ENCODE results near the gene CDH22. TPM values are rescaled to one million over a fixed set of nuclear protein-coding genes. Genes with fewer than 3 reads are reported as not detected.

Gene CDH22
- total RNA-seq, 2 donors from 2014 or later, result 0.09 to 0.17 TPM

DNA sequence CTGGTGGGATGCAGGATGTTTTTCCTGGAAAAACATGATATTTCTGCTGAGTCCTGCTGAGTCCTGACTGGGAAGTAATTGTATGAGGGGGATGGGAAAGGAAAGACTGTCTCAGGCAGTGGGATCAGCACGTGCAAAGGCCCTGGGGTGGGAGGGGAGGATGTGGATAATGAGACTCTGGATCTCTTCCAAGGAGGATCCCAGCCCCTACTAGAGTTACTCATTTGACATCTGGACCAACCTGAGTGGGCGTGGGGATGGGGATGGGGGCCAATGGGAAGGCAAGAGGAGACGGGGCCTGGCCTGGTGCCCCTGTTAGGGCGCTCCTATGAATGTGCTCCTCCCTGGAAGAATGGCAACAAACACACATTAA, 117.1 kb downstream of the CDH22 start:
- no peak for DNase-seq
- intact Hi-C loops (cut with DNase I, micrococcal nuclease), result no loop called here
- no peak for ATAC-seq

DNA sequence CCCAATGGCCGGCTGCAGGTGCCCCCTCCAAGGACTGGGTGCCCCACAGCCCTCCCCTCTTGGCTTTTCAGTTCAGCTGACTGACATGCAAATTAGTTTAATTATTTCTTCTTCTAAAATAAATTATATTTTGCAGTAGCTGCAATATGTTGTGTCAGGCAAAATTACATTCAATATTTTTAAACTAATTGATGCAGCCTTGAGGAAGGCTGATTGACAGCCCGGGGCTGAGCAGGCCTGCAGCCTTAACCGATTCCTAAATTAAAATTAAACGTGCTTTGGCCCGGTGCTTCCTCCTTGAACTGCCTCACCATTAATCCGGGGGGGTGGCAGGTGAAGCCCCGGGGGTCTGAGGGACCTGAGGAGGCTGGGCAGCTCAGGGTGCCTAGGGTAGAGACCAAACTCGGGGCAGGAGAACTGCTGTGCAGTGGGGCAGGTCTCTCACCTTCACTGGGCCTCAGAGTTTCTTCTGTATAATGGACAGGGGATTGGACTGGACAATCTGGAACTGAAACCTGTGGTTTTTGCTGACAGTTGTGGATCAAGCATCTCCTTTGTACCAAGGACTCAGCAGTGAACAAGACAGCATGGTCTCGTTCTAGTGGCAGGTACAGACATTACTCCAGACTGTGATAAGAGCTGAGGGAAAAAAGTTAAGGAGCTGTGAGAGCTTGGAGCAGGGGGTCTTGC, 117.7 kb downstream of the CDH22 start:
- intact Hi-C loops (cut with DNase I, micrococcal nuclease), result no loop called here
- ATAC-seq (no peak), DNase-seq (no peak)

GRCh38 chr20:46188866-46189541, 119.3 kb downstream of the CDH22 start:
- DNase-seq, result no peak
- no peak for ATAC-seq
- intact Hi-C loops (cut with DNase I, micrococcal nuclease), result no loop called here

- no peak for ATAC-seq
- DNase-seq, result no peak
- intact Hi-C loops (cut with DNase I, micrococcal nuclease), result no loop called here
These were observed 122.1 kb downstream of the CDH22 start for GRCh38 chr20:46186210-46186609.

DNA sequence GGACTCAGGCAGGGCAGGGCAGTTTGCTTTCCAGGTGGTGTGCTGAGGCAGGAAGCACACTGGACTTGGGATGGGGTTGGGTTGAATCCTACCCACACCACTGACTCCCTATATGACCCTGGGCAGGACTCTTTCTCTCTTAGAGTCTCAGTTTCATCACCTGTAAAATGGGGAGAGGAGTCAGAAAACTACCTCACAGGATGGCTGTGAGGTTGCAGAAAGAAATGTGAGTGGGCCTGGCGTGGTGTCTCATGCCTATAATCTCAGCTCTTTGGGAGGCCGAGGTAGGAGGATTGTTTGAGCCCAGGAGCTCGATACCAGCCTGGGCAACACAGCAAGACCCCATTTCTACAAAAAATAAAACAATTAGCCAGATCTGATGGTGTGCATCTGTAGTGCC, 122.9 kb downstream of the CDH22 start:
- ATAC-seq, result no peak
- intact Hi-C loops (cut with DNase I, micrococcal nuclease), result no loop called here
- DNase-seq, result no peak

GRCh38 chr20:46183768-46184167, 124.5 kb downstream of the CDH22 start:
- intact Hi-C loops (cut with DNase I, micrococcal nuclease), result no loop called here
- ATAC-seq (no peak), DNase-seq (no peak)

DNA sequence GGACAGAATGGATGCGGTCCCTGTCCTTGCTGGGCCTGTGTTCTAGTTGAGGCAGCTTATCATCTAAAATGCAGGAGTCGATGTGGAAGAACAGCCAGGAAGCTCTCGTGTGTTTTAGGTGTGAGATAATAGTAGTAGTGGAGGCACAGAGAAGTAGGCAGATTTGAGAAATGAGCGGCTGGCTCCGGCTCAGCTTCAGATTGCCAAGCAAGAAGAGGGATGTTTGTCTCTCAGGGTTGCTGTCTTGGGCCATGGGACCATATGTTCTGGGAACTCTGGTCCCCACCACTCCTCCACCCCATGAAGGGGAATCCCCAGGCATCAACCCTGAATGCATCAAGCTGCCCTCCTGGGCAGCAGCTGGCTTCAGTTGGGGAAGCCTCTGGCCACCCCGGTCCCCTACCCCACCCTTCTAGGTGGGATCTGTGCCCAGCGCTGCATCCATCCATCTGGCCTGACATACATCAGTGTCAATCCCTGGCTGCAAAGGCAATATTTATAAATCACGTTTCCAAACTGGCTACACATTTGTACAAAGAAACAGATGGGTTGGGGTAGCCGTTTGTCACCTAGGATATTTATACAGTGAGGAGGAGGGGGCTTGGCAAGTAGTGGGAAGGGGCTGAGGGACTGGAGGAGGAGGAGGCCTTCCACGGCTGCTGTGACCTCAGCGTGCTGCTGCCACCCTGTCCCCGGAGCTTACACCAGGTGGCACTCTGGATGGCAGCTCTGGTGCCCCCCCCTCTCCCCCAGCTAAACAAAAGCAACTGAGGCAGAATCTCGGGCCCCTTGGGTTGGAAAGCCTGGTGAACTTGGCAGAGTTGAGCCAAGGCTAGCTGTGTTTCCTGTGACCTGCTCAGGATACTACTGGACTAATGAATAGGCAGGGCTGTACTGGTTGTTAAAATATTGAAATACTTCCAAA, 125.8 kb downstream of the CDH22 start:
- ATAC-seq, result no peak
- intact Hi-C loops (cut with DNase I, micrococcal nuclease), result no loop called here

DNA sequence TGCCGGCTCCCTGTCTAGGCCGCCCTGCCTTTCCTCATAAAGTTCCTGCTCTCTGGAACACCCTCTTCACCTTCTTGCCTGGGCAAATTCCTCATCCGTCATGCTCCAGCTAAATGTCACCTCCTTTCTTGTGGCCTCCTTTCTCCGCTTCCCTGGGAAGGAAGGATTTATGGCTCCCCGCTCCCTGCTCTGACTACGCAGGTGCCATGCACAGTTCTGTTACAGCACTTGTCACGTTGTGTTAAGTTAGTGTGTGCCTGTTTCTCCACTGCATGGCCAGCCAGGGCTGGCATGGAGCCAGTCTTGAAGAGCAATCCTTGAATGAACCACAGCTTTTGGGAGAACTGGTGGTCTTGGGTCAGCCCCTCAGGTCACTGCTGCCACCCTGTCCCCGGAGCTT, 128.4 kb downstream of the CDH22 start:
- DNase-seq, result no peak
- ATAC-seq, result no peak
- intact Hi-C loops (cut with DNase I, micrococcal nuclease), result no loop called here

More for the DNA sequence above, 125.8 kb downstream of the CDH22 start:
- no peak for DNase-seq

GRCh38 chr20:46178891-46179290, 129.4 kb downstream of the CDH22 start:
- no peak for DNase-seq
- ATAC-seq, result no peak
- intact Hi-C loops (cut with DNase I, micrococcal nuclease), result no loop called here

DNA sequence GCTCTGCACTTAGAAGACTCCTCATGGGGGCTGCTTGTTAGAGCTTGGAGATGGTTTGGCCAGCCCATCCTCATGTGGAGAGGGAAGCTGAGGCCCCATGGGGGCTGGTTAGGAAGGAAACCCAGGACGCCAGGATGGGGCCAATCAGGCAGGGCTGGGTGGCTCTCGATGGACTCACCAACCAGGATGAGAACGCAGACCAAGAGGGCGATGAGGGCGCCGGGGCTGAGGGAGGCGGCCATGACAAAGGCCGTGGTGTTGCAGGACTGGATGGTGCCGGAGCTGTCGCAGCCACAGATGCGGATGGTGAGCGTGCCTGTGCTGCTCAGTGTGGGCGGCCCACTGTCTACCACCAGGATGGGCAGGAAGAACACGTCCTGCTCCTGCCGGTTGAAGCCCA, 130.5 kb downstream of the CDH22 start:
- DNase-seq, result no peak

GRCh38 chr20:46176739-46177378, 131.4 kb downstream of the CDH22 start:
- intact Hi-C loops (cut with DNase I, micrococcal nuclease), result no loop called here
- ATAC-seq (no peak), DNase-seq (no peak)

More for the DNA sequence above, 130.5 kb downstream of the CDH22 start:
- no peak for ATAC-seq
- intact Hi-C loops (cut with DNase I, micrococcal nuclease), result no loop called here

DNA sequence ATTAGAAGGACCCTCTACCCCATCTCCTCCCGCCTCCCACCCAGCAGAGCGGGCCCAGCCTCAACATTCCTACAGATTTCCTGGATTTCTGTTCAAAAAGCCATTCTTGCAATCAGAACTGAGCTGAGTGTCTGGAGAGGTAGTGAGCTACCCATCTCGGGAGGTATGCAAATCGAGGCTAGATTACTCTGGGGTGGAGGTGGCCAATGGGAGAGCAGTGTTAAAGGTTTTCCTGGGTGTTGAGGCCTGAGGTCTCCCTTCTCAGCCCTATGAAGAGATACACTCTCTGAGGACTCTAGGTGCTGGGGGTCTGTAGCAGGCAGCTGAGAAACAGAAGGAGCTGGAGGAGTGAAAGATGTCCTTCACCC, 133.2 kb downstream of the CDH22 start:
- intact Hi-C loops (cut with DNase I, micrococcal nuclease), result no loop called here
- no peak for DNase-seq
- no peak for ATAC-seq

DNA sequence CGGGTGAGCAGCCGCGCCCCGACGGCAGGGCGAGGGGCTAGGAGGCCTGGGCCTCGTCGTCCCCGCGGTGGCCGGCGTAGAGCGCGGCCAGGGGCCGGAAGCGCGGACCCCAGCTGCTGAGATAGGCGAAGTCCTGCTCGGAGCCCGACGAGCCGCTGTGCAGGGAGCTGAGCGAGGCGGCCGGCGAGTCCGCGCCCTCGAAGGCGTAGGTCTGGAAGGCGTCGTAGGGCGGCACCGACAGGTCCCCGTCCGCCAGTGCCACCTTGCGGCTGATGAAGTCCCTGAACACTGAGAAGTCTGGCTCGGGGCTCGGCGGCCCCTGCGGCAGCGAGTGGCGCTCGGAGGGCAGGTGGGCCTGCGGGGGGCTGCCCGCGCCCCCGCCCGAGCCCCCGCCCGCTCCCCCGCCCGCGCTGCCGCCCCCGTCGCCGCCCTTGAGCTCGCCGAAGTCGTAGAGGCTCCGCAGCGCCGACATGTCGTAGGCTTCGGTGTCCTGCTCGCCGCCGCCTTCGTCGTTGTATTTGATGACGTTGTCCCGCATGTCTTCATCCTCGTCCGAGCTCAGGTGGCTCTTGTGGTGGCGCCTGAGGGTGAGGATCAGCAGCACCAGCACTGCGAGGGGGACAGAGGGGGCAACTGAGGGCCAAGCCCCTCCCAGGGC, 133.7 kb downstream of the CDH22 start:
- ATAC-seq, result peak; percentile 91
- intact Hi-C loops (cut with DNase I, micrococcal nuclease), result loop anchor here in 1 of 2 donors (5.0 kb wide), 1 partner anchor 152 kb away; no protein-coding TSS in a partner anchor
- peak; percentile 33 to 84 for DNase-seq

DNA sequence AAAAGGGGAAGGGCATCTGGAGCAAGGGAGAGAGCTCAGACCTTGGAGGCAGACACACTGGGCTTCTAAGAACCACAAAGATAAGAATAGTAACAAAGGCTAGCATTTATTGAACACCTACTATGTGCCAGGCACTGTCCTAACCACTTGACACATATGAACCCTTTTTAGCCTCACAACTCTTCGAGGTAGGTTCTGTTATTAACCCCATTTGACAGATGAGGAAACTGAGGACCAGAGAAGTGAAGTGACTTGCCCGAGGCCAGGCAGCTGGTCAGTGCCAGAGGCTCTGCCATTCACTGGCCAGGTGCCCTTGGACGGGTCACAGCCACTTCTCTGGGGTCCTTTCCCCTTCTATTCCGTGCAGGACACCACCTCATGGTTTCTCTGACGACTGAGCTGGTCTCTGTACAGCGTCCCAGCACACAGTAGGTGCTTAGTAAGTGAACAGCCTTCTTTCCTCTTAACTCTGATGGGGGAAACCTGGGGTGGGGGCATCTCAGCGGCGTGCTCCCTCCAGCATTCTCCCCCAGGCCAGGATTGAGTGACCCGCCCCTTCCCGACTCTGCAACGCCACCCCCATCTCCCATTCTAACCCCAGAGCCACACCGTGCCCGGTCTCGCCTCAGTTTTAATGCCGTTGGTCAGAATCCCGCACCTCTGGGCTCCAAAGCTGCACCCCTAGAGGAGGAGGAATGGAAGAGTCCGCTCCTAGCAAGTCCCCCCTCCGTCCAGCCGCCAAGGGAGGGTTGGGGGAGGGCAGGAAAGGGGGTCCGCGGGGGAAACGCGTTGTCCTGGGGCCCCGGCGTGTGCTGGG, 134.4 kb downstream of the CDH22 start:
- ATAC-seq, result no peak
- intact Hi-C loops (cut with DNase I, micrococcal nuclease), result loop anchor here in 1 of 2 donors (5.0 kb wide), 1 partner anchor 152 kb away; no protein-coding TSS in a partner anchor
- no peak for DNase-seq

- intact Hi-C loops (cut with DNase I, micrococcal nuclease), result loop anchor here in 1 of 2 donors (5.0 kb wide), 1 partner anchor 151 kb away; no protein-coding TSS in a partner anchor
- ATAC-seq (no peak), DNase-seq (no peak)
These were observed 135.2 kb downstream of the CDH22 start for GRCh38 chr20:46172961-46173536.

DNA sequence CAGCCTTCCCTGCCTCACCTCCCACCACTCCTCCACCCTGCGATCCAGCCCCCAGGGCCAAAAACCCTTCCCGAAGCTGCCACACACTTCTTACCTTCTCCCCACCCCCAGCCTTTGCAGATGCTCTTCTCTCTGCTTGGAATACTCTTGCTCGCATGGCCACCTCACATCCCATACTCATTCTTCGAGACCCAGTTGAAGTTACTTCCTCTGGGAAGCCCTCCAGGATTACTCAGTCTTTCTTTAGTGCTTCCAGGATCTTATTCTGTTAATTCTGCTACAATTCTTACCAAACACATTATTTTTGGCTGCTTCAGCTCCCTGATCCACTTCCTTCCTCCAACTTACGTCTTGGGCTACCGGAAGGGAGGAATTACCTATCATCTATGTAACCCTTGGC, 135.8 kb downstream of the CDH22 start:
- no peak for ATAC-seq
- intact Hi-C loops (cut with DNase I, micrococcal nuclease), result loop anchor here in 1 of 2 donors (5.0 kb wide), 1 partner anchor 150 kb away; no protein-coding TSS in a partner anchor

GRCh38 chr20:46171909-46172308, 136.4 kb downstream of the CDH22 start:
- intact Hi-C loops (cut with DNase I, micrococcal nuclease), result loop anchor here in 1 of 2 donors (5.0 kb wide), 1 partner anchor 150 kb away; no protein-coding TSS in a partner anchor
- no peak for ATAC-seq
- no peak for DNase-seq

More for the DNA sequence above, 135.8 kb downstream of the CDH22 start:
- no peak for DNase-seq
